ENCODE measurements around the gene MDN1.

GRCh38 chr6:89615882-89616281, 203.7 kb downstream of the MDN1 start:
- TF ChIP-seq GATA3 (IDR thresholded peaks at IDR 0.05; ENCODE audit: low read depth, low read length) = no peak
- no peak for TF ChIP-seq GATA2 (IDR thresholded peaks at IDR 0.05; ENCODE audit: low read depth, low read length)

Measured in SH-SY5Y (cell line).